Measurements from ENCODE around the gene RHEB. TPM values are rescaled to one million over a fixed set of nuclear protein-coding genes. Genes with fewer than 3 reads are reported as not detected.

RHEB gene
- total RNA-seq, 1 donor: 98.8 TPM

- H3K4me3 ChIP-seq (ENCODE audit: low read depth, low read length): no peak overlapping the region
- no peak for DNase-seq (ENCODE audit: low read depth)
- TF ChIP-seq, protein P1, sequence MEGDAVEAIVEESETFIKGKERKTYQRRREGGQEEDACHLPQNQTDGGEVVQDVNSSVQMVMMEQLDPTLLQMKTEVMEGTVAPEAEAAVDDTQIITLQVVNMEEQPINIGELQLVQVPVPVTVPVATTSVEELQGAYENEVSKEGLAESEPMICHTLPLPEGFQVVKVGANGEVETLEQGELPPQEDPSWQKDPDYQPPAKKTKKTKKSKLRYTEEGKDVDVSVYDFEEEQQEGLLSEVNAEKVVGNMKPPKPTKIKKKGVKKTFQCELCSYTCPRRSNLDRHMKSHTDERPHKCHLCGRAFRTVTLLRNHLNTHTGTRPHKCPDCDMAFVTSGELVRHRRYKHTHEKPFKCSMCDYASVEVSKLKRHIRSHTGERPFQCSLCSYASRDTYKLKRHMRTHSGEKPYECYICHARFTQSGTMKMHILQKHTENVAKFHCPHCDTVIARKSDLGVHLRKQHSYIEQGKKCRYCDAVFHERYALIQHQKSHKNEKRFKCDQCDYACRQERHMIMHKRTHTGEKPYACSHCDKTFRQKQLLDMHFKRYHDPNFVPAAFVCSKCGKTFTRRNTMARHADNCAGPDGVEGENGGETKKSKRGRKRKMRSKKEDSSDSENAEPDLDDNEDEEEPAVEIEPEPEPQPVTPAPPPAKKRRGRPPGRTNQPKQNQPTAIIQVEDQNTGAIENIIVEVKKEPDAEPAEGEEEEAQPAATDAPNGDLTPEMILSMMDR (IDR thresholded peaks at IDR 0.05; ENCODE audit: insufficient read depth, low read length): no peak
These were observed 22.3 kb downstream of the RHEB start for GRCh38 chr7:151497306-151497871.

GRCh38 chr7:151495360-151495759, 24.3 kb downstream of the RHEB start:
- no peak overlapping the region for H3K4me3 ChIP-seq (ENCODE audit: low read depth, low read length)
- no peak for DNase-seq (ENCODE audit: low read depth)
- TF ChIP-seq, protein P1 (IDR thresholded peaks at IDR 0.05; ENCODE audit: insufficient read depth, low read length): no peak

DNA sequence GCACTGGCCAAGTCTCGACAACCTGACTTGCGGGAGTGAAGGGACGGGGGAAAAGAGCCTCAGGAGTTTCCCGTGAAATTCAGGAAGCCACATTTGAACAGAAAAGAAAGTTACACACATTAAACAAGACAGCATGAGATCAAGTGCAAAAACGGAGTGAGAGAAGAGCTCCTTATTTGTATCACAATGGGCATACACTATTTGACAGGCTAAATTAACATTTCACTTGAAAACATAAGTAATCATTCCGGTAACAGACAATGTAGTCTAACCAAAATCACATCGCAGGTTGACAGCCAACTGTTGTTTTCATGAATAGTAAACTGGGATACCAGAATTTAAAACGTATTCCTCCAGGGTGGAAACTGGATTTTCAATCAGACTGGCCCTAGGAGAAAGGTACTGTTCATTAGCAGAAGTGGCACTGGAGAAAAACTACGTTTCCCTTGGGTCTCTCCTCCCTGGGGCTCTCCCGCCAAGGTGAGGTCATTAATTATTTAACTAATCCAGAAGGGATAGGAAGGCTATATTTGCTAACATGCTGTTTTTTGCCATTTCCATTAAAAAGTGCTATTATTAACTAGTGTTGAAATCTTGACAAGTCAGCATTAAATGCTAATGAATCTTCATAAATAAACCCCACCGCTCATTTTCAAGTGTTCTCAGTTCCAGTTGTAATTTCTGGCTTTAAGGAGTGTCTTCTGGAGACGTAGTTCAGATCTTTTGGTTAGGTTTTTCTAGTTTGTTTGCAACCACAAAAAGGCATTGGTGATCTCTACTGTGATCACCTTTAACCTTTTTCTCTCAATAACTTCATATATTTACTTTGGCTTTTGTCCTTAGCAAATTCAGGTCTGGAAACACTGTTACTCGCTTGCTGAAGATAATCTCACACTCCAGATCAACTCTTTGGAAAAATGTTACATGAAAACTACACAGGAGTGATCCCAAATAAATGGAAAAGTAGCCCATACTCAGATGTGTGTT, 25.1 kb downstream of the RHEB start:
- DNase-seq (ENCODE audit: low read depth): no peak
- TF ChIP-seq, protein P1 (IDR thresholded peaks at IDR 0.05; ENCODE audit: insufficient read depth, low read length): no peak
- no peak overlapping the region for H3K4me3 ChIP-seq (ENCODE audit: low read depth, low read length)

DNA sequence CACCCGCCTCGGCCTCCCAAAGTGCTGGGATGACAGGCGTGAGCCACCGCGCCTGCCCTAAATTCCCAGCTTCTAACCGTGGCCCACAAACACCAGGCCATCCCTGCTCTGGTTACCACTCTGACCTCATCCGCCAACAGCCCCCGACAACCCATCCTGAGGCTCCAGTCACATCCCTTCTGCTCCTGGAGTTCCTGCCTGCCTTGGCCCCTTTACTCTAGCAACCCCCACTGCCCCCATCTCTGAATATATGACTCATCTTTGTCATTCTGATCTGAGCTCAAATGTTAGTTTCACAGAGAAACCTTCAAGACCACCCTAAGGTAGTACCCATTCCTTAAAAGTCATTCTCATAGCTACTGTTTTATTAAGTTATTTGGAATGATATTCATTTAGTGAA, 26.6 kb downstream of the RHEB start:
- DNase-seq (ENCODE audit: low read depth): no peak
- H3K4me3 ChIP-seq (ENCODE audit: low read depth, low read length): no peak overlapping the region
- TF ChIP-seq, protein P1 (IDR thresholded peaks at IDR 0.05; ENCODE audit: insufficient read depth, low read length): no peak

- DNase-seq (ENCODE audit: low read depth): peak; percentile 83
- TF ChIP-seq, protein P1 (IDR thresholded peaks at IDR 0.05; ENCODE audit: insufficient read depth, low read length): no peak
- no peak overlapping the region for H3K4me3 ChIP-seq (ENCODE audit: low read depth, low read length)
These were observed 27.8 kb downstream of the RHEB start for GRCh38 chr7:151491859-151492258.

DNA sequence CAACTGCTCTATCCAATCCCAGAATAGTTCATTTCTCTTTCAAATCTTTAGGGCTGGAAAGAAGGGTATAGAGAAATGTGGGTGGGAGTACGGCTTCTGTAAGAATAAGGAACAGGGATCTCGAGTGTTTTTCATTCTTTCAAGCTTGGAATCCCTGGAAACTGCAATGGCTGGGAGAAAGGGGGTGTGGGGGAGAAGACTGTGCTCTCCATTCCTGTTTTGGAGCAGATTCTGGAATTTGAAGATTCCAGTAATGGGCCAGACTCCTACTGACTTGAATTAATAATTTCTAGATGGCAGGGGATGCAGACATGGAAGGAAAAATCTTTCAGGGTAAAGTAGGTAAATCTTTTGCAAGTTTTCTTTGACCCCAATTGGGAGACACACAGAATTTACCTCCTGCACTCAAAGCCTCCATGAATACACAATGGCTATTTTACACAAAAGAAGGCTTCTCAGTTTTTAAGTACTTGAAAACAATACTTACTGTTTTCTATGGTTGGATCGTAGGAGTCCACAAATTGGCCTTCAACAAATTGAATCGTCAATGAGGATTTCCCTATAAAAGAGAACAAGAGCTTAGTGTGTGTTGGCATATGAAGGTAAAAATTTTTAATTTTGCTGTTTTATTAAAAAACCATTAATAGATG, 29.1 kb downstream of the RHEB start:
- DNase-seq (ENCODE audit: low read depth): peak; percentile 21
- no peak overlapping the region for H3K4me3 ChIP-seq (ENCODE audit: low read depth, low read length)
- TF ChIP-seq, protein P1 (IDR thresholded peaks at IDR 0.05; ENCODE audit: insufficient read depth, low read length): no peak

Measured in fibroblast of the aortic adventitia (primary cell).